GM23248 (cell line): ENCODE results near the gene PDE4C.

Experiments used
- EZH2 ChIP-seq: fragments of 200-600 bp; sonication (generic); IDR thresholded peaks from 2 replicates; pipeline ENCODE4 v1.6.1; 2018; ENCODE audit warnings: antibody characterized with exemption, mild to moderate bottlenecking; ENCODE audit not compliant: insufficient read depth, poor library complexity, severe bottlenecking
- EZH2phosphoT487 ChIP-seq: fragments of 200-600 bp; sonication (generic); IDR thresholded peaks from 2 replicates; pipeline ENCODE4 v1.6.1; 2018; ENCODE audit warnings: antibody characterized with exemption, moderate library complexity, mild to moderate bottlenecking, low read depth; ENCODE audit not compliant: insufficient read depth

DNA sequence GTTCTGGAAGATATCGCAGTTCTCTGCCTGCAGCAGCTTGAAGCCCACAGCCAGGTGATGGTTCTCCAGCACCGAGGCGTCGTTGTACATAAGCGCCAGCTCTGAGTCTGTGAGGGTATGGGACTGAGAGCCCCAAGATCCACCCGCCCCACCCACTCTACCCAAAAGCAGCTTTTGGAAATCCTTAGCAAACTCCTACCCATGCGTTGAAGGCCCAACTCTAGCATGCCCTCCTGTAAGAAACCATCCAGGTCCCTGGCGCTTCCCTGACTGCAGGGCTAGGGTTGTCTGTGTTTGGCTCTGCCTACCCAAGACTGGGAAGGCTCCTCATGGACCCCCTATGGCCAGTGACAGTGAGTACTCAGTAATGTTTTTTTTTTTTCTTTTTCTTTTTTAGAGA is 9.4 kb downstream of the PDE4C start:
- TF ChIP-seq EZH2: no peak
- no peak for TF ChIP-seq EZH2phosphoT487
